Neural progenitor cell (in vitro differentiated cells): Measurements from ENCODE around the gene FAM3B. TPM values are rescaled to one million over a fixed set of nuclear protein-coding genes. Genes with fewer than 3 reads are reported as not detected.

ENCODE experiments used
- DNase-seq: peaks from one replicate; pipeline ENCODE4 v3.0.0-alpha.2; 2016; ENCODE audit warnings: low spot score
- H2AFZ ChIP-seq: fragments of 200-600 bp; sonication (generic); replicated peaks from 2 replicates; pipeline ENCODE4 v1.6.1; 2016; ENCODE audit warnings: antibody characterized with exemption
- H3F3A ChIP-seq: fragments of 200-600 bp; sonication (generic); 2 replicates; pipeline ENCODE4 v1.6.1; 2016; ENCODE audit warnings: antibody characterized with exemption, low read depth
- H3K27ac ChIP-seq: fragments of 200-600 bp; sonication (generic); 2 replicates; pipeline ENCODE4 v1.5.1; 2016; ENCODE audit warnings: mild to moderate bottlenecking
- H3K27me3 ChIP-seq: fragments of 200-600 bp; sonication (generic); 2 replicates; pipeline ENCODE4 v1.6.1; 2016; ENCODE audit warnings: mild to moderate bottlenecking, moderate library complexity
- H3K36me3 ChIP-seq: fragments of 200-600 bp; sonication (generic); 2 replicates; pipeline ENCODE4 v1.5.1; 2016
- H3K4me1 ChIP-seq: fragments of 200-600 bp; sonication (generic); 2 replicates; pipeline ENCODE4 v1.6.1; 2016; ENCODE audit warnings: mixed run types
- H3K4me2 ChIP-seq: fragments of 200-600 bp; sonication (generic); 2 replicates; pipeline ENCODE4 v1.6.1; 2016
- H3K4me3 ChIP-seq: fragments of 200-600 bp; sonication (generic); 2 replicates; pipeline ENCODE4 v1.5.1; 2016
- H3K79me2 ChIP-seq: fragments of 200-600 bp; sonication (generic); 2 replicates; pipeline ENCODE4 v1.6.1; 2016; ENCODE audit warnings: low read depth
- H3K9ac ChIP-seq: fragments of 200-600 bp; sonication (generic); 2 replicates; pipeline ENCODE4 v1.6.1; 2016
- H3K9me3 ChIP-seq: fragments of 200-600 bp; sonication (generic); 2 replicates; pipeline ENCODE4 v1.5.1; 2016; ENCODE audit warnings: low read depth
- H4K20me1 ChIP-seq: fragments of 200-600 bp; sonication (generic); 2 replicates; pipeline ENCODE4 v1.6.1; 2016; ENCODE audit warnings: low read depth
- H3K27ac Mint-ChIP-seq: 3 replicates; pipeline ENCODE4 v1.8.0; 2021; ENCODE audit warnings: mixed read lengths
- H3K27me3 Mint-ChIP-seq: 2 replicates; pipeline ENCODE4 v1.8.0; 2022; ENCODE audit warnings: low read depth, mild to moderate bottlenecking, inconsistent platforms, moderate library complexity, mixed read lengths; ENCODE audit not compliant: insufficient read depth
- H3K36me3 Mint-ChIP-seq: 3 replicates; pipeline ENCODE4 v1.8.0; 2021; ENCODE audit warnings: mixed read lengths
- H3K4me1 Mint-ChIP-seq: 3 replicates; pipeline ENCODE4 v1.8.0; 2021; ENCODE audit warnings: mixed read lengths
- H3K4me3 Mint-ChIP-seq: 3 replicates; pipeline ENCODE4 v1.8.0; 2021; ENCODE audit warnings: mild to moderate bottlenecking, moderate library complexity, mixed read lengths
- H3K9me3 Mint-ChIP-seq: 3 replicates; pipeline ENCODE4 v1.8.0; 2020; ENCODE audit warnings: mixed read lengths
- EZH2 ChIP-seq: fragments of 200-600 bp; sonication (generic); IDR thresholded peaks from 2 replicates; pipeline ENCODE4 v1.6.1; 2017; ENCODE audit warnings: antibody characterized with exemption, mild to moderate bottlenecking, moderate library complexity
- EZH2phosphoT487 ChIP-seq: fragments of 200-600 bp; sonication (generic); IDR thresholded peaks from 2 replicates; pipeline ENCODE4 v1.6.1; 2017; ENCODE audit warnings: antibody characterized with exemption
- total RNA-seq: library from RNA; depleted of rRNA; stranded (reverse); fragments of >200 nt; gene quantifications from 2 replicates; pipeline ENCODE4 v1.2.3, GENCODE V29; 2015; ENCODE audit warnings: low replicate concordance
- TF ChIP-seq, protein P1 (sequence below): fragments of 200-600 bp; sonication (generic); IDR thresholded peaks from 2 replicates; pipeline ENCODE4 v1.5.1; 2017; ENCODE audit warnings: antibody characterized with exemption, mild to moderate bottlenecking

The FAM3B gene
- total RNA-seq, 1 donor from 2014 or later: not detected

DNA sequence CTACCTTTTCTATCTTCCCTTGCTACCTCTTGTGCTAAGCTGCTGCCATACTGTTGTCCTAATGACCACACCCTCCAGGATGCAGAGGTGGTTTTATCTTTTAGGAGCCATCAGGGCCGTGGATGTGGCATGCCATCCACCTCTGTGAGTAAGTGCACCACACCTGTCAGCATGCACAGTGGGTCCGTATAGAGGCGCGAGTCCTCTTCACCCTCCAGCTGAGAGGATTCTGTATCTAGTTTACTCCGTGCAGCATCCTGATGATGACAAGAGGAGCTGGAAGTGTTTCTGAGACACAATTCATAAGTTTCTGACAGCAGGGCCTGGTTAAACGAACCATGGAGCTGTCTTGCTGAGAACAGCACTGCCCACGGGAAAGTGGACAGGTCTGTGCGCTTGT is 11.2 kb downstream of the FAM3B start:
- no peaks in the 10 kb centered on the region for H3K4me1 ChIP-seq
- no peak overlapping the region for H3K4me3 Mint-ChIP-seq
- no peaks in the 10 kb centered on the region for H3F3A ChIP-seq
- H3K79me2 ChIP-seq: no peaks in the 10 kb centered on the region
- H3K4me3 ChIP-seq: no peak overlapping the region
- no peaks in the 10 kb centered on the region for H4K20me1 ChIP-seq
- no peak for DNase-seq
- no peaks in the 10 kb centered on the region for H3K27me3 ChIP-seq
- no peak overlapping the region for H2AFZ ChIP-seq
- TF ChIP-seq EZH2: no peak
- TF ChIP-seq, protein P1, sequence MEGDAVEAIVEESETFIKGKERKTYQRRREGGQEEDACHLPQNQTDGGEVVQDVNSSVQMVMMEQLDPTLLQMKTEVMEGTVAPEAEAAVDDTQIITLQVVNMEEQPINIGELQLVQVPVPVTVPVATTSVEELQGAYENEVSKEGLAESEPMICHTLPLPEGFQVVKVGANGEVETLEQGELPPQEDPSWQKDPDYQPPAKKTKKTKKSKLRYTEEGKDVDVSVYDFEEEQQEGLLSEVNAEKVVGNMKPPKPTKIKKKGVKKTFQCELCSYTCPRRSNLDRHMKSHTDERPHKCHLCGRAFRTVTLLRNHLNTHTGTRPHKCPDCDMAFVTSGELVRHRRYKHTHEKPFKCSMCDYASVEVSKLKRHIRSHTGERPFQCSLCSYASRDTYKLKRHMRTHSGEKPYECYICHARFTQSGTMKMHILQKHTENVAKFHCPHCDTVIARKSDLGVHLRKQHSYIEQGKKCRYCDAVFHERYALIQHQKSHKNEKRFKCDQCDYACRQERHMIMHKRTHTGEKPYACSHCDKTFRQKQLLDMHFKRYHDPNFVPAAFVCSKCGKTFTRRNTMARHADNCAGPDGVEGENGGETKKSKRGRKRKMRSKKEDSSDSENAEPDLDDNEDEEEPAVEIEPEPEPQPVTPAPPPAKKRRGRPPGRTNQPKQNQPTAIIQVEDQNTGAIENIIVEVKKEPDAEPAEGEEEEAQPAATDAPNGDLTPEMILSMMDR: no peak
- no peak for TF ChIP-seq EZH2phosphoT487
- no peak overlapping the region for H3K9ac ChIP-seq
- no peaks in the 10 kb centered on the region for H3K4me1 Mint-ChIP-seq
- H3K9me3 Mint-ChIP-seq: peaks cover 2% of the 10 kb centered on the region
- no peaks in the 10 kb centered on the region for H3K27me3 Mint-ChIP-seq
- H3K36me3 ChIP-seq: no peaks in the 10 kb centered on the region
- H3K4me2 ChIP-seq: no peak overlapping the region
- H3K36me3 Mint-ChIP-seq: no peaks in the 10 kb centered on the region
- no peak overlapping the region for H3K27ac Mint-ChIP-seq
- H3K27ac ChIP-seq: no peak overlapping the region
- H3K9me3 ChIP-seq: no peaks in the 10 kb centered on the region

DNA sequence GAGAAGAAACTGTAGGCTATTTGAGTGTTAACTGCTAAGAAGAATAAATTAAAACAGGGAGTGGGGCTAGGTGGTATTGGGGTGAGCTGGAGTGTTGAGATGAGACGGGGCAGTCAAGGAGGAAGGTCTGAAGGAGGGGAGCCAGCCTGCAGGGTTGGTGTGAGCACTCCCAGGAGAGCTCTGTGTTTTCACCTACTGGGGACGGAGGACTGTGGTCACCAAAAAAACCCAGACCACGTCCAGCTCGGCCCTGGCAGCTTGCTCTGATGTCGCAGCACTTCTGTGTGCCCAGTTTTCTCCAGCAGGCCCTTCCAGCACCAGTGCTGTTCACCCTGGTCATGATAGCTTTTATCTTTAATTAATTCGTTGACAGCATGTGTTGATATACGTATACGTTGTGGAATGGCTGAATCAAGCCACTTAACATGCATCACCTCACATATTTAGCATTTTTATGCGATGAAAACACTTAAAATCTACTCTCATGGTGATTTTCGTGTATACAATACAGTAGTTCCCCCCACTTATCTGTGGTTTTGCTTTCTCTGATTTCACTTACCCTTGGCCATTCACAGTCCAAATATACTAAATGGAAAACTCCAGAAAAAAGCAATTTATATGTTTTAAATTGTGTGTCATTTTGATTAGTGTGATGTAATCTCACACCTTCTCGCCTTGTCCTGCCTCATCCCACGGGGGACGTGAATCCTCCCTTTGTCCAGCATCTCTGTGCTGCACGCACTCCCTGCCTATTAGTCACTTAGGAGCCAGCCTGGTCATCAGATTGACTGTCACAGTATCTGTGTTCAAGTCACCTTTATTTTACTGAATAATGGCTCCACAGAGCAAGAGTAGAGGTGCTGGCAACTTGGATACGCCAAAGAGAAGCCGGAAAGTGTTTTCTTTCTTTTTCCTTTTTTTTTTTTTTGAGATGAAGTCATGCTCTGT is 12.3 kb downstream of the FAM3B start:
- Histone ChIP-seq H3K79me2 (no peaks in the 10 kb centered on the region), H3K27ac (no peak overlapping the region), H3K4me1 (no peaks in the 10 kb centered on the region), H3K27me3 (no peaks in the 10 kb centered on the region), H3K4me2 (no peak overlapping the region), H3K4me3 (no peak overlapping the region), H3K36me3 (no peaks in the 10 kb centered on the region), H2AFZ (no peak overlapping the region), H3K9me3 (no peaks in the 10 kb centered on the region), H4K20me1 (no peaks in the 10 kb centered on the region), H3F3A (no peaks in the 10 kb centered on the region), H3K9ac (no peak overlapping the region)
- TF ChIP-seq EZH2phosphoT487: no peak
- TF ChIP-seq, protein P1: no peak
- no peak for TF ChIP-seq EZH2
- H3K4me3 Mint-ChIP-seq: no peak overlapping the region
- no peak for DNase-seq
- no peaks in the 10 kb centered on the region for H3K27me3 Mint-ChIP-seq
- no peaks in the 10 kb centered on the region for H3K36me3 Mint-ChIP-seq
- H3K27ac Mint-ChIP-seq: no peak overlapping the region
- H3K9me3 Mint-ChIP-seq: peaks cover 3% of the 10 kb centered on the region
- H3K4me1 Mint-ChIP-seq: no peaks in the 10 kb centered on the region

DNA sequence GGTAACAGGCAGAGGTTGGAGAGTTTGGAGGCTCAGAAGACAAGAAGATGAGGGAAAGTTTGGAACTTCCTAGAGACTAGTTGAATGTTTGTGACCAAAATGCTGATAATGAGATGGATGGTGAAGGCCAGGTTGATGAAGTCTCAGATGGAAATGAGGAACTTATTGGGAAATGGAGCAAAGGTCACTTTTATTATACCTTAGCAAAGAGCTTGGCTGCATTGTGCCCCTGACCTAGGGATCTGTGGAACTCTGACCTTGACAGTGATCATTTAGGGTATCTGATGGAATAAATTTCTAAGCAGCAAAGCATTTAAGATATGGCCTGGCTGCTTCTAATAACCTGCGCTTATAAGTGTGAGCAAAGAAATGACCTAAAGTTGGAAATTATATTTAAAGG is 17.2 kb downstream of the FAM3B start:
- Mint-ChIP-seq H3K27ac (no peak overlapping the region), H3K4me1 (peaks cover 2% of the 10 kb centered on the region), H3K27me3 (peaks cover 2% of the 10 kb centered on the region), H3K4me3 (no peak overlapping the region), H3K9me3 (peaks cover 3% of the 10 kb centered on the region), H3K36me3 (no peaks in the 10 kb centered on the region)
- Histone ChIP-seq H3K27ac (no peak overlapping the region), H3K4me2 (no peak overlapping the region), H3K36me3 (no peaks in the 10 kb centered on the region), H3K9ac (no peak overlapping the region), H3K4me3 (no peak overlapping the region), H2AFZ (no peak overlapping the region), H3K79me2 (no peaks in the 10 kb centered on the region), H3K4me1 (no peaks in the 10 kb centered on the region), H3K27me3 (no peaks in the 10 kb centered on the region), H3K9me3 (no peaks in the 10 kb centered on the region), H4K20me1 (no peaks in the 10 kb centered on the region), H3F3A (no peaks in the 10 kb centered on the region)
- DNase-seq: no peak
- TF ChIP-seq EZH2 (no peak), EZH2phosphoT487 (no peak)
- TF ChIP-seq, protein P1: no peak
